Left kidney (tissue), 2 donors: ENCODE measurements around the gene COL19A1. TPM values are rescaled to one million over a fixed set of nuclear protein-coding genes. Genes with fewer than 3 reads are reported as not detected.
"Not testable (repeated sequence)": the region's sequence is repeated elsewhere in the genome, so short reads cannot be mapped to it uniquely, and the experiment has no call there.

Experiments used
- DNase-seq: peaks from one replicate; pipeline ENCODE4 v3.0.0-alpha.2; 2013
- polyA plus RNA-seq: library from polyadenylated mRNA; unstranded; fragments of 120-200 nt; gene quantifications from one replicate; pipeline ENCODE4 v1.2.1, GENCODE V29; 2013; ENCODE audit not compliant: insufficient read length

COL19A1 gene
- polyA plus RNA-seq, 1 donor: 4.0 TPM

DNA sequence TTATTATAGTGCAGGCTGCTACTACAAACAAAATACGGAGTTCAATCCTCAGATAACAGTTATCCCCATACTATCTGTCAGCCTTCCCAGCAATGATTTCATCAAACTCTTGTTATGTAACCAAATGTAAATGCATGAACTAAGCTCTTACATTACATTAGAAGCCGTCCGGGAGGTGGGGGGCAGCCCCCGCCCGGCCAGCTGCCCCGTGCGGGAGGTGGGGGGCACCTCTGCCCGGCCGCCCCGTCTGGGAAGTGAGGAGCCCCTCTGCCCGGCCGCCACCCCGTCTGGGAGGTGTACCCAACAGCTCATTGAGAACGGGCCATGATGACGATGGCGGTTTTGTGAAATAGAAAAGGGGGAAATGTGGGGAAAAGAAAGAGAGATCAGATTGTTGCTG, 99.6 kb downstream of the COL19A1 start:
- DNase-seq: not testable (repeated sequence)

DNA sequence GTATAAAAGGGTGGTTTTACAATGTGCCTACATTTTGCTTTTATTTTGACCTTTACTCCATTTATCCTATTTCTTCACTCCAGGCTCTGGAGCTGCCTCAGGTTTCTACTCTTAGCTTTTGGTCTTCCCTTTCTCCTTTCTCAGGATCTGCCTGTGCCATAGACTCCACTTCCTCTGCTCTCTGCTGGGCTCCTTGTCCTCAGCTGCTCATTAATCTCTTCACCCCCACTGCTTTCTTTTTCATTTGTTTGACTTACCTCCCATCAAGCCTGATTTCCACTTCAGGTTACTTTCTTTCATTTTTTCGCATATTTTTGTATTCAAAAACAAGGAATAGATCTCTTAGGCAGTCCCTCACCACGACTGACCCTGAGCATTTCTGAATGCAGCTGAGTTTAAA, 106.8 kb downstream of the COL19A1 start:
- no peak for DNase-seq

DNA sequence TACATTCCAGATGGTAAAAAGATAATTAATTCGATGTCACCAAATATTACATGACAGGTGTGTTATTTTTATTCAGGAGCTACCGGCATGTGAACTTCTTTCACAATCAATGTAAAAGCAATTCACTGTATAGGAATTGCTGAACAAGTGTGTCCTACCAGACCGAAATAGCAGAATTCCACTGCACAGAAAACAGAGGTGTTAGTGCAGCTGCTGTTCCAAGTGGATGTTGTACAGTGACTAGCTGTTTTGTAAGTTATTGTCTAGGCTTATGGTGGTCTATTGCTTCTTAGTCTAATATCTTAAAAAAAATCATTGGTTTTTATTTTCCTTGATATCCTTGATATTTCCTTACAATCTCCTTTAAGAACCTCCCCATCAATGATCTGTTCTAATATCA, 107.4 kb downstream of the COL19A1 start:
- DNase-seq: no peak

DNA sequence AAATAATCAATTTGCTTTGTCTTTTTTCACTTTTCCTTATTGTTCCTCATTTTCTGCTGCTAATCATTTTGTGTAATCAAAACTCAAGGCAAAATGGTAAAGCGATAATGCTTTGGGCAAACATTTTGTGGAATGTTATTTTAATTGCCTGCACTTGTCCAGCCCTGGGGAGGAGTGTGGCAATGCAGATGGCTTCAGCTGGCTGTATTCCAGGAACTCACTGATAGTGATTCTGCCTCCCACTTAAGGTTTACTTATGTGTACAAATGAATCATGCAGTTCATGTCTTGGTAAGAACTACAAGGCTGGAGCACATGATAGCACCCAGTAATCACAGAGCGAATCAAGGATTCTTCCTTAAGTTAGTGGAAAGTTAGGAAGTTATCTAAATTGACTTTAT, 107.8 kb downstream of the COL19A1 start:
- no peak for DNase-seq

DNA sequence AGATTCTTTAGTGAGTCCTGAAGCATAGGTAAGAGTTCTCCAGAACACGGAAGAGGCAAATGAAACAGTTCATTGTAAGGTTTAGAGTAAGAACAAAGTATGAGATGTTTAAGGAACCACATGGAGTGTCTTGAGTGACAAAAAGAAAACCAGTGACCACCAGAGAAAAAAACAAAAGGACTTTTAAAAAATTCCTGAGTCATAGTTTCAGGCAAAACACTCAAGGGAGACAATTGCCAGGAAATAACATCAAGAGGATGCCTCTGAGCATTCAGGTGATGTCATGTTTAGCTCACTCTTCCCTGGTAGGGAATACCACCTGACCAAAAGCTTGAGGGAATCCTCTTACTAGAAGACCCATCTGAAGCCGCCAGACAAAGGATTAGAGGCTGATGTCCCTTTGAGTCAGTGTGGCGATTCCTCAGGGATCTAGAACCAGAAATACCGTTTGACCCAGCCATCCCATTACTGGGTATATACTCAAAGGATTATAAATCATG, 110.3 kb downstream of the COL19A1 start:
- no peak for DNase-seq

DNA sequence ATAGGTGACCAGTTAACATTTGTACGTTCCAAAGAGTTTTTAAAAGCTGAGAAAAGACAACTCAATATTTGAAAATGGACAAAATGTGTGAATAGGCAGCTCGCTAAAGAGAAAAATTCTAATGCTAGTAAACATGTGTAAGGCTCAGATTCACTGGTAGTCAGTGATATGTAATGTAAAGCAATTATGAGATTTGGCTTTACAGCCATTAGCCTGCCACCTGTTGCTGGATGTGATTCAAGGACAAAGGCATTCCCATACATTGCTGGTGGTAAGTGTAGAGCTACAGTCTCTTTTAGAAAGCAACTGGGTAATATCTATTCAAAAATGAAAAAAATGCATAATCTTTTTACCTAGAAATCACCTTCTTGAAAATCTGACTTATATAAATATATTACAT, 114.3 kb downstream of the COL19A1 start:
- DNase-seq: no peak

DNA sequence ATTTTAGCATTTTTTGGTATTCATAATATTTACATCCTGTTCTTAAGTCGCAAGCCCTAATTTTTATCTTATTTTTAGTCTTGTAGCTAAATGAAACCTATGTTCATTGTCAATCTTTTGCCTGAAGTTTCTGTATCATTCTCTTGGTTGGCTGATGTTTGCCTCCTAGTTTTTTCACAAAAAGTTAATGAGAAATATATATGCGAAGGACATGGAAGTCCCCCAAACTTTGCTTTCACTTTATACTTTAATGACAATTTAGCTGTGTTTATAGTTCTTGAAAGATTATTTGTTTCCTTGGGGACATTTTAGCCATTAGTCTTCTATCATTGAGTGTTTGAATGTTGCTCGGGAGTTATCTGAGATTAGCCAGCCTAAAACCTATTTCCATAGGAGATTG, 118.2 kb downstream of the COL19A1 start:
- DNase-seq: no peak

DNA sequence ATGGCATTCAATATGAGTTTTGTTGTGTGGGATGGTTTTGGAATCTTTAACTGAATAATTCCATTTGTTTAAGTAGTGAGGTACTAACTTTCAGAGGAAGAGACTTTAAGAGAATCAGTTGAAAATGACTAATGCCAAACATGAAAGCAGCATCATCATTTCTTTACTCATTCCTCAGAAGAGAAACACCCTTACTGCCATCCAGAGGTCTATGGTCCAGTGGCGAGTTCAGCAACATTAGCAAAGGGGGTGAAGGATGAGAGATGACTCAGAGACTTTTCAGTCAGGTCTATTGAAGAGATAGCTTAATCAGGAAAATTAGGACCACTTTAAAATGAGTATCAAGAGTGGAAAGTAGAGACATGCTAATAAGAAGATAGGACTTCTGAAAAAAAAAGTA, 118.8 kb downstream of the COL19A1 start:
- no peak for DNase-seq

DNA sequence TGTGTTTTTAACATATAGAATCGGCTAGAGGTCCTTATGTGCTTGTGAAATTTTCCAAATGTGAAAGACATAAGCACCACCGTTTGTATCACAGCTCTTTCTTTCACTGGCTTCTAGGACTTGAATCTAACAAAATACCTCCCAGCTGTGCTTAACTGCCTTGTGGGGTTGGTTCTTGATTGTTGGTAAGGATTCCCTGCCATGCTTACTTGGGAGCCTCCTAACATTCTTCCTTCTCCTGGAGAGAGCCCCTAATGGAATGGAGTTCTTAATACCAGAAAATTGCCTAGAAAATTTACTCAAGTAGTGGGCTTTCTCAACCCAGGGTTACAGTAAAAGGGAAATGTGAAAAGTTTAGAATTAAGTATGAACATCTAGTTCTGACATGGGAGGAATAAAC, 121.2 kb downstream of the COL19A1 start:
- DNase-seq: no peak

DNA sequence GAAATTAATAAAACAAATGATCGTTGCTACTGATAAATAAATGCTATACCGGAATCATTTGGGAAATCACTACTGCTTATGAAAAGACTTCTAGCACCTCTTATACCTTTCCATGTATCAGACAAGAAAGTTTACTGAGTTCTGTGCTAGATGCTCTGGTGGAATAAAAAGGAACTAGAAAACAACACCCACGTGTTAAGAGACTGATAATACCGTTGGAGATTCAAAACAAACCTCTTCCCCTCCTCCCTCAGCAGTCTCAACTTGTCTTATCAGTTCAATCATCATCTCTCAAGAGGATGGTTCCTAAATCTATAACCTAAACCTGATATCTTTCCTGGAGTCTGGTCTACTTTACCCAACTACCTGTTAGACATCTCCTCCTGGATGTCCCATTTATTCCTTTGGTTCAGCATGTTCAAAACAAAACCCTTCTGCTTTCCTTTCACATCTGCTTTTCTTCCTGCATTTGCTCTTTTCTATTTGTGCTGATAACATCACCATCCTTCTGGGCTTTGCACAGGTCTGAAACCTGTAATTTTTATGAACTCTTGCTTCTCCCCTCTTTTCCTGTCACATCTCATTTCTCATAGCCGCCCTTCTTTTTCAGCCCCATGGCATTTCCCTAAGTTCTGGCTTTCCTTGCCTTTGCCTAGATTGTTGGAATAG, 122.2 kb downstream of the COL19A1 start:
- DNase-seq: no peak

DNA sequence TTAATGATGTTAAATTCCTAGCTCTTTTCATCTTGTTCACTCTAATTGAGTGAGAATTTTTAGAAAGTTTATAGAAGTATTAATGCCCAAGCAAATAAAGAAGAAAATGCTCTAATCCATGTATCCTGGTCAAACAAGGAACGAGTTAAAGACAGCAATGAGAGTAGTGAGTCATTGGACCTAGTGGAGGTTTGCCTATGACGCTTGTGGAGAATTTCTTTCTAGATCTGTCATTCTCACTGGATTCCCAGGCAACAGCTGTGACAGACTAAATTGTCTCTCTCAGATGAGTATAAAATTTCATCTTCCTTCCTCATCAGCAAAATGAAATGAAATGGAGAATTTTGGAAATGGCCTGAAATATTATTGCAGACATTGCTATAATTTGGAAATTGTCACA, 127.9 kb downstream of the COL19A1 start:
- DNase-seq: no peak

DNA sequence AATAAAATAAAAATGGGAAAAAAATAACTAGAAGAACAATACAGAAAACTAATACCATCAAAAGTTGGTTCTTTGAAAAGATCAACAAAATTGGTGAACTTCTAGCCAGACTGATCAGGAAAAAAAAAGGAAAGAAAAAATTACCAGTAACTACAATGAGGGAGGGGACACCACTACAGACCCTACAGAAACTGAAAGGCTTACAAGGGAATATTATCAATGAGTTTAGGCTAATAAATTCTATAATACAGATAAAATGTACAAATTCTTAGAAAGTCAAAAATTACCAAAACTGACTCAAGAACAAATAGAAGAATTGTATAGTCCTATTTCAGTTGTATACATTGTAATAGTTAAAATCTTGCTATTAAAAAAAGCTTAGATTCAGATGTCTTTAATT, 141.8 kb downstream of the COL19A1 start:
- no peak for DNase-seq

DNA sequence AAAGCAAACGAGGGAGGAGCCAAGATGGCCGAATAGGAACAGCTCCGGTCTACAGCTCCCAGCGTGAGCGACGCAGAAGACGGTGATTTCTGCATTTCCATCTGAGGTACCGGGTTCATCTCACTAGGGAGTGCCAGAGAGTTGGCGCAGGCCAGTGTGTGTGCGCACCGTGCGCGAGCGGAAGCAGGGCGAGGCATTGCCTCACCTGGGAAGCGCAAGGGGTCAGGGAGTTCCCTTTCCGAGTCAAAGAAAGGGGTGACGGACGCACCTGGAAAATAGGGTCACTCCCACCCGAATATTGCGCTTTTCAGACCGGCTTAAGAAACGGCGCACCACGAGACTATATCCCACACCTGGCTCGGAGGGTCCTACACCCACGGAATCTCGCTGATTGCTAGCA, 144.0 kb downstream of the COL19A1 start:
- not testable (repeated sequence) for DNase-seq

DNA sequence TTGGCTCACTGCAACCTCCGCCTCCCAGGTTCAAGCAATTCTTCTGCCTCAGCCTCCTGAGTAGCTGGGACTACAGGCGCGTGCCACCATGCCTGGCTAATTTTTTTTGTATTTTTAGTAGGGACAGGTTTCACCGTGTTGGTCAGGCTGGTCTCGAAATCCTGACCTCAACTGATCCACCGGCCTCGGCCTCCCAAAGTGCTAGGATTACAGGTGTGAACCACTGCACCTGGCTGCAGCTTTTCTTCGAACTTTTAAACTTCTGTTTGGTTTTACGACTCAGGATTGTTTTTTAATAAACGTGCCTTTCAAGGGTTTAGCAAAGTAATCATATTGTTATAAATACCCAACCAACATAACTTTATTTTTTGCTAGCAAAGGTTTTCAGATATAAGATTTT, 156.8 kb downstream of the COL19A1 start:
- not testable (repeated sequence) for DNase-seq

DNA sequence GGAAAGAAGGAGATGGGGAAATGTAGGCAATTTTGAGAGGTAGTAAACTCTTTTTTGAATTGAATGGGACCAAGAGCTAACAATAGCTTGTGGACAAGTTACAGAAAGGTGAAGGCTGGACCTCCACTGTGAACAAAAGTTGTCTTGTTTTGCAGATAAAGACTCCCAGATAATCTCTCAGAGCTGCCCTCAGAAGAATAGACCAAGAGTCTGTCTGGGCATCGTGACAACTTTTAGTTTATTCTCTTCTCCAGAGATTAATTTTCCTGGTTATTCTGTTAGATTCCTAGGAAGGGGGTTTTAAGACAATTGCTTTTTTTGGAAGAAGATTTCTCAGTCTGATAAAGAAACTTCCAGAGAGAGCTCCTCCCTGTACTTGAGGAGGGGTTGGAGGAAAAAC, 161.9 kb downstream of the COL19A1 start:
- no peak for DNase-seq

DNA sequence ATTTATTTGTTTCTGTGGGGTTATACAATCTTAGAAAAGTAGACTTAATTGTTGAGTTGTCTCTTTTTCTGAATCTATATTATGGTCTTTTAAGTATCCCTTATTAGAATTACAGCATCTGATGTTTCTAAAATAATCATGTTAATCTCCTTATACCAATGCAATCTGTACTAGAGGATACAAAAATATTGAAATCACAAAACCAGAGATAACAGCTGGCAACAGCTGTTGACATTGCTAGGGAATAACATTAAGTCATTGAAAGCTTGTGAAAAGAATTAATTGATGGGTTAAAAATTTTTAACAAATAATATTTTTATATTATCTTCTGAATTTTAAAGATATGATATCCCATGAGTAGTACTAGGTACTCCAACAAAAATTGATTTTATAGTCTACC, 162.6 kb downstream of the COL19A1 start:
- no peak for DNase-seq

DNA sequence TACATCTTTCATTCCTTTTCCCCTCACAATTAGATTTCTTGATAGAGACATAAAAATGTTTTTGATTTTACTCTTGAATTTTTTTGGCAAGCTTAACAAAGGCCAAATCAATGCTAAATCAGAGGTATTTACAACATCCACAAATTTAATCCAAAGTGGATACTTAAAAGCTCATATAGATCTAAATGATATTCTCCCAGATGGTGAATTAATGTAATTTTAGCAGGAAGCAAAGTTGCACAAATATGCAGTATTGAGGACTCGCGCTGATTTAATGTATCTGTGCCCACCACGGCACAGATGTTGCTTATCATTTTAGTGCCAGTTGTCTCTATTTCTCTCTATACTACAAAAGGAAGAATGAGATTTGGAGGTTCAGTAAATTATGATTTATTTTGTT, 167.4 kb downstream of the COL19A1 start:
- DNase-seq: no peak

DNA sequence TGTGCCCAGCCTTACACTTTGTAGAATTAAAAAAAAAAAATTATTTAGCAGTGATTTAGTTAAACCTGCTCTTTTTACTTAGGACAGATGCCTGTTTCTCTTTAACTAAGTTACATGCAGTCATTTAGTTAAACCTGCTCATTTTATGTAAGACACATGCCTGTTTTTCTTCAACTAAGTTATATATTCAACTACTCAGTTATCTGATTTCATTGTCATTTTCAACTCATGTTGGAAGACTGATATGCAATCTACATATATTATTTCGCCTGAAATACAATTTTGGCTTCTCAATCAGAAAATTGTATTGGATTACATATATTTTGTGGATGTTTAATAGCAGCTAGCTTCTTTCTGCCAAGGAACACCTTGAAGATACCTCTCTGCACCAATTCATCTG, 171.1 kb downstream of the COL19A1 start:
- no peak for DNase-seq

DNA sequence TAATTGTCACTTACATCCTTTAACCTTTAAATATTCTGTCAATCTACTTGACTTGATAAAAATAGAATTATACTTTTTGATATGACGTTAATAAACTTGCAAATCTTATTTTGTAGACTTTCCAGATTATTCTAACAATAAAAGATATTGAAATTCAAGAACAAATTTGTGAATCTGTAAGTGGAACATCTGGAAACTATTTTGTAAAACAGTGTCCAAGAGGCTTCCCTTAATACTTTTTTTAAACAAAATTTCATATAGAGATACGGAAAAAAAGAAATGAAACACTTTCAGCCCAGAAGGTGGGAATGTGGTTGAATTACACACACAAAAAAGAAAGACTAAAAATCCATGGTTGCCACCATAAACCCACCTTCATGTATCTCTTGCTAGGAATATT, 174.4 kb downstream of the COL19A1 start:
- DNase-seq: no peak

DNA sequence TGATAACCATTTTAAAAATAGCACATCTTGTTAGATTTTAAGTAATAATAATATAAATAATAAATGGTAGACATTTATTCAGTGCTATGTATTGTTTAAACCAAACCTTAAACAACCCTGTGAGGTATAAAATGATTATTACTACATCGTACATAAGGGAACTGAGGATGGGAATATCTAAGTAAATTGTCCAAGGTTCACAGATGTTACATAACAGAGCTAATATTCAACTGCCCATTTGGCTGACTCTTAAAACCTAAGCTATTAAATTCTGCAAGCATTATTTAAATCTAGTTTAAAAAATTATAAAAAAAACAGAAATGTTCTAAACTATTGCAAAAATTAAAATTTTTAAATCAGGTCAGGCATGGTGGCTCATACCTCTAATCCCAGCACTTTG, 175.1 kb downstream of the COL19A1 start:
- no peak for DNase-seq

DNA sequence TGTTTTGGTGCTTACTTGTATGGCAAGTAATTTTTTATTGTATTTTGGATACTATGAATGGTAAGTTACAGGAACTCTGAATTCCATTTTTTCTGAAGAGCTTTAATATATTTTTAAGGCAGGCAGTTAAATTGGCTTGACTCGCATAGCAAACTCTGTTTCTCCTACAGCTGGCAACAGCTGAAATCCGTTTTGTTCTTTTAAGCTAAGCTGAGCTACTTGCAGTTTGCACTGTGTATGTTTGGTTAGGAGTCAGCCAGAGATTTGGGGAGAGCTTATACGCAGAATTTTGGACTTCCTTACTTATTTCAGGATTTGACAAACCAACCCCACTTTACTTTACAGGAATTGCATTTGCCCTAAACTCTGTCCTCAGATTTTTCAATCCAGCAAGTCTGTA, 179.1 kb downstream of the COL19A1 start:
- DNase-seq: no peak

DNA sequence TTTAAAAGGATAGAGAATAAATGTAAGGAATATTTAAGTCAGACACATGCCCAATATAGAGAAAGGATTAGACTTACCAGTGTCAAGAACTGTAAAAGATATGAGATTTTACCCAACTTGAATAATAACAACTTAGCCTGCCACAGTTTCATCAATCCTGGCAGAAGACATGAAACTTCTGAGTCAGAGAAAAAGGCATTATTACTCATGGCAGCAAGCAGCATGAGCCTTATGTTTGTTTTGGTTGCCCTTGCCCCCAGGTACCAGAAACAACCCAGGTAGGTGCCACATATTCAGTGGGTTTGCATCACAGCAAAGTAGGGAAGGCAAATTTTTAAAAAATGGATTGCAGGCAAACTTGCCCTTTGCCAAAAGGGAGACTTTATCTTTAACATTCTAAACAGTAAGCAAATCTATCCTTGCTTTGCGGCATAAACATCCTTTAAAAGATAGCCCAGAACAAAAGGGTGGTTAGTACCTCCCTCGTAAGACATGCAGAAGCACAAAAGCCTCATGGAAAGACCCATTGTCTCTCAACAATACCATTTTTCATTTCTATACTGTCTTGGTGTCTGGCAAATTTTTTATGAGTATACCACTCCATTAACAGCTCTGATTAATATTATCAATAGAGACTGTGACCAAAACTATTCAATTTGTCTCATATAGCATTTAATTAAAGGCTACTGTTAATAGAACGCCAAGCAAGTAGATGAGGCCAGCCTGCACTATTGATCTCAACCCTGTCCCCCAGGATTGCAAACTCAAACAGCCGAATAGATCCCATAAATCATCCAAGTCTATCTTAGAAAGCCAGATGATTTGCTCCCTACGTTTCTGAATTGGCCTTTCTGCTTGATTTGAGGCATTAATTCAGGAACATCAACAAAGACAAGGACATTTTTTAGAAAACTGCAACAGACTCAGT, 185.1 kb downstream of the COL19A1 start:
- no peak for DNase-seq

DNA sequence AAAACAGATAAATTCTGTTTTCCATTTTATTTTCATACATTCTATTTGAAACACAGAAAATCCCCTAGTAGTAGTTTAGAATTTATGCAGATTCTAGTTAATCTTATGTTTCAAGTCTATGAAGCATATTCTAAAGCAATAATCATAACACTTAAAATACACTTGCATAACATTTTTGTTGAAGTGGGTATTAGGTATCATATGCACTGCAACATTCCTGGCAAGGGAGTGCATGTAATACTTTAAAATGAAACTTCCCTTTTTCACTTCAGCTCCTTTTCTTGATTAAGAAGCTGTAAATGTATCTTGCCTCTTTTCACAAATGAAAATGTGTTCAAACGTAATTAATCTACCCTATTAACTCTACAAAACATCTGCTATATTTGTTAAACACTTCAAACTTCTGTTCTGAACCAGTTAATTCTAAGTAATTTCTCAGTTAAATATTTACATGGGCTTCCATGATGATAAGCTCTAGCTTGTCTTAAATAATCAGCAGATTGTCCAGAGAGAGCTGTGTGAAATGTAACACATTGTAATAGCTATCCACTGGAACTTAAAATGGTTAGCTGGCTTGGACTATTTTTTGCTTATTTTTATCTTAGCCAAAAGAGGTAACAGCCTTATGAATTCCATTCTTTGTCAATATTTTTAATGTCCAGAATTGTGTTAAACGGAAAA, 192.8 kb downstream of the COL19A1 start:
- DNase-seq: no peak
